ENCODE results near the gene RTKN.

GRCh38 chr2:74441170-74441689 is 507 bp downstream of the RTKN start:
- TF ChIP-seq, protein P1, sequence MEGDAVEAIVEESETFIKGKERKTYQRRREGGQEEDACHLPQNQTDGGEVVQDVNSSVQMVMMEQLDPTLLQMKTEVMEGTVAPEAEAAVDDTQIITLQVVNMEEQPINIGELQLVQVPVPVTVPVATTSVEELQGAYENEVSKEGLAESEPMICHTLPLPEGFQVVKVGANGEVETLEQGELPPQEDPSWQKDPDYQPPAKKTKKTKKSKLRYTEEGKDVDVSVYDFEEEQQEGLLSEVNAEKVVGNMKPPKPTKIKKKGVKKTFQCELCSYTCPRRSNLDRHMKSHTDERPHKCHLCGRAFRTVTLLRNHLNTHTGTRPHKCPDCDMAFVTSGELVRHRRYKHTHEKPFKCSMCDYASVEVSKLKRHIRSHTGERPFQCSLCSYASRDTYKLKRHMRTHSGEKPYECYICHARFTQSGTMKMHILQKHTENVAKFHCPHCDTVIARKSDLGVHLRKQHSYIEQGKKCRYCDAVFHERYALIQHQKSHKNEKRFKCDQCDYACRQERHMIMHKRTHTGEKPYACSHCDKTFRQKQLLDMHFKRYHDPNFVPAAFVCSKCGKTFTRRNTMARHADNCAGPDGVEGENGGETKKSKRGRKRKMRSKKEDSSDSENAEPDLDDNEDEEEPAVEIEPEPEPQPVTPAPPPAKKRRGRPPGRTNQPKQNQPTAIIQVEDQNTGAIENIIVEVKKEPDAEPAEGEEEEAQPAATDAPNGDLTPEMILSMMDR (IDR thresholded peaks at IDR 0.05 in 2 of 3, conservative IDR thresholded peaks at IDR 0.05 in 1 of 3; ENCODE audit: control insufficient read depth in 2 of 3, extremely low read depth in 1 of 3, insufficient read depth in 1 of 3, low read depth in 3 of 3, low read length in 3 of 3), result no peak
- TF ChIP-seq POLR2A (IDR thresholded peaks at IDR 0.05; ENCODE audit: low read depth, low read length), result no peak
- no peak for TF ChIP-seq RFX5 (IDR thresholded peaks at IDR 0.05; ENCODE audit: low read depth, low read length)
- no peak for TF ChIP-seq BCLAF1 (IDR thresholded peaks at IDR 0.05)
- no peak for TF ChIP-seq MEF2A (IDR thresholded peaks at IDR 0.05; ENCODE audit: insufficient read depth, low read depth, low read length)
- no peak for TF ChIP-seq EZH2 (IDR thresholded peaks at IDR 0.05; ENCODE audit: borderline replicate concordance, control insufficient read depth, low read depth, low read length)
- TF ChIP-seq SMC3 (IDR thresholded peaks at IDR 0.05; ENCODE audit: borderline replicate concordance, low read length), result no peak
